Ishikawa (cell line): ENCODE data around the gene PITPNM1.

Experiments
- CEBPB ChIP-seq: IDR thresholded peaks from 2 replicates; pipeline ENCODE4 v1.6.1; 2012
- CREB1 ChIP-seq: IDR thresholded peaks from 2 replicates; pipeline ENCODE4 v1.6.1; 2012; ENCODE audit warnings: low read depth
- EGR1 ChIP-seq: IDR thresholded peaks from 2 replicates; pipeline ENCODE4 v1.6.1; 2012
- EP300 ChIP-seq: IDR thresholded peaks from 2 replicates; pipeline ENCODE4 v1.6.1; 2012; ENCODE audit warnings: borderline replicate concordance
- FOXM1 ChIP-seq: IDR thresholded peaks from 2 replicates; pipeline ENCODE4 v1.6.1; 2012; ENCODE audit warnings: low read depth, borderline replicate concordance
- MAX ChIP-seq: IDR thresholded peaks from 2 replicates; pipeline ENCODE4 v1.6.1; 2012
- NFIC ChIP-seq: IDR thresholded peaks from 2 replicates; pipeline ENCODE4 v1.6.1; 2012
- RAD21 ChIP-seq: IDR thresholded peaks from 2 replicates; pipeline ENCODE4 v1.6.1; 2012; ENCODE audit warnings: low read depth
- REST ChIP-seq: IDR thresholded peaks from 2 replicates; pipeline ENCODE4 v1.6.1; 2012; ENCODE audit warnings: low read depth, mild to moderate bottlenecking
- TAF1 ChIP-seq: IDR thresholded peaks from 2 replicates; pipeline ENCODE4 v1.6.1; 2012; ENCODE audit warnings: low read depth, mild to moderate bottlenecking
- TCF12 ChIP-seq: IDR thresholded peaks from 2 replicates; pipeline ENCODE4 v1.6.1; 2012; ENCODE audit warnings: low read depth
- TEAD4 ChIP-seq: IDR thresholded peaks from 2 replicates; pipeline ENCODE4 v1.6.1; 2012
- USF1 ChIP-seq: IDR thresholded peaks from 2 replicates; pipeline ENCODE4 v1.6.1; 2012
- YY1 ChIP-seq: IDR thresholded peaks from 2 replicates; pipeline ENCODE4 v1.6.1; 2012; ENCODE audit warnings: low read depth
- ZBTB7A ChIP-seq: IDR thresholded peaks from 2 replicates; pipeline ENCODE4 v1.6.1; 2012; ENCODE audit warnings: low read depth

Gene PITPNM1

DNA sequence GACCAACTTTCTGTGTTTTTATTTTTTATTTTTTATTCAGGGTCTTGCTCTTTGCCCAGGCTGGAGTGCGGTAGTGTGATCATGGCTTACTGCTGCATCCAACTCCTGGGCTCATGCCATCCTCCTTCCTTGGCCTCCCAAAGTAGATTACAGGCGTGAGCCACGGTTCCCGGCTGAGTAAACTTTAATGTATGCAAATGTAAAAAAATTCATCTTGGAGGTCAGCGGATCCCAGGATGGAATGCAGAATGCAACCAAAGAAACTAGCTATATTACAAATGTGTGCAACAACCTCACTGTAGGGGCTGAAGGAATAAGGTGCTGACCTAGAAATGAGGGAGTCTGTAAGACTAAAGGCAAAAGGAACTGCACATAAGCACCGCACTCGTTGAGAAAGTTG is 9.0 kb upstream of the PITPNM1 start:
- TF ChIP-seq REST (no peak), EP300 (no peak), TEAD4 (no peak), CREB1 (no peak), TAF1 (no peak), EGR1 (no peak), FOXM1 (no peak), ZBTB7A (no peak), RAD21 (no peak), TCF12 (no peak), NFIC (no peak), USF1 (no peak), CEBPB (no peak), YY1 (no peak), MAX (no peak)

GRCh38 chr11:67510023-67510345 is 4.8 kb upstream of the PITPNM1 start:
- no peak for TF ChIP-seq FOXM1
- no peak for TF ChIP-seq ZBTB7A

DNA sequence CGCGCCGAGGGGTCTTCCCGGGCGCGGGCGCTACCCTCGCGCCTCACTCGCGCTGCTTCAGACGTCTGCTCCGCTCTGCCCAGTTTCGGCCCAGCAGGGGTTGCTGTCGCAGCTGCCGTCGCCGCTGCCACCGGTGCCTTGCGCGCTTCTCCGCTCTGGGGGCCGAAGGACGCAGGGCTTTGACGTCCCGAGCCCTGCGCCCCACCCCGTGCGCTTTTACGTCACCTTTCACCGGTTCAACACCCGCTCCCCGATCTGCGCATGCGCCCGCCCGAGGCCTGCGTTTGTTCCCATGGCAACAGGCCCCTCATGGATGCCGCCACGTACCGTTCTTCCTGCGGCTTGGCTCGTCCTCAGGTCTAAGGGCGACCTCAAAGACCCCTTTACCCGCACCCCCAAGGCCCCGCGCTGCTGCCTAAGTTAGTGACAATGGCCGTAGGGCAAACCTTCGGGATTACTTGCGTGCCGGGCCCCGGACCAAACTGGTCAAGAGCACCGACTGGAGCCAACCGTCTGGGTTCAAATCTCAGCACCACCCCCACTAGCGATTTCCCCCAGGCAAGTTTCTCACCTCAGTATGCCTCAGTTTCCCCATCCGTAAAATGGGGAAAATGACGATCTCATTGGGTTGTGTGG is 3.4 kb upstream of the PITPNM1 start:
- TF ChIP-seq ZBTB7A (peak; percentile 94), TCF12 (no peak), CREB1 (peak; percentile 89), TAF1 (no peak), CEBPB (no peak), REST (no peak), NFIC (no peak), EP300 (no peak), FOXM1 (peak; percentile 46; the same call in 1 of the 2 replicates), RAD21 (no peak), YY1 (peak; percentile 74)

- 0 out of 2 replicates have a peak, but pooled peaks have one; percentile 6 for TF ChIP-seq TEAD4
- 0 out of 2 replicates have a peak, but pooled peaks have one; percentile 0 for TF ChIP-seq USF1
- peak; percentile 21; the same call in 1 of the 2 replicates for TF ChIP-seq TCF12
- no peak for TF ChIP-seq RAD21
- no peak for TF ChIP-seq CREB1
- no peak for TF ChIP-seq YY1
- no peak for TF ChIP-seq EP300
- TF ChIP-seq NFIC = no peak
- 0 out of 2 replicates have a peak, but pooled peaks have one; percentile 30 for TF ChIP-seq TAF1
- no peak for TF ChIP-seq CEBPB
- no peak for TF ChIP-seq EGR1
- TF ChIP-seq FOXM1 = peak; percentile 78
- TF ChIP-seq MAX = peak; percentile 73
Measured at GRCh38 chr11:67507864-67508485, 2.8 kb upstream of the PITPNM1 start, which contains the start of gene CDK2AP2. TSS of gene CDK2AP2 (minus strand) at chr11:67508162. CDS start at chr11:67508082, 80 bp downstream.

DNA sequence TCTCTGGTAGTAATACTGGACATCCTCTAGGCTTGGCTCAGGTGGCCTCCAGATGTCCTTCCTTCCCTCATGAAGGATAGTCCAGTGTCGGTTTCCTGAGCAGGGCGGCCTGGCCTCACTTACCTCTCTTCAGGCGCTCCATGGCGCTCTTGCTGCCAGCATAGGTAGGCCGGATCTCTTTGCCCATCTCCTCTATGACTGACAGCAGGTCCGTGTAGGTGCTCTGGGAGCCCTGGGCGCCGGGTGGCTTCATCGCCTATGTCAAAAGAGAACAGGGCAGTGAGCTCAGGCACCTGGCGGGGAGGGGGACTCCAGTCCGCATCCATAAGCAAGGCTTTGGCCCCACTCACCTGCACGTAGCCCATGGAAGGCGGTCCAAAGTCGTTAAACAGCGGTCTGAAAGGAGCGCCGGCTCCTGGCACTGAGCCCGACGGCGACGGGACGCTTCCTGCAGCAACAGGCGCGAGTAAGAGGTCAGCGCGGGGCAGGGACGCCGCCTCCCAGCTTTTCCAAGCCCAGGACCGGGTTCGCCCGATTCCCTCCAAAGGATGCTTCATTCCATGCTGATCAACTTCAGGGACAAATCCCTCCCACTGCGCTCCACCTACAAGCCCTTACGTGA is 2.2 kb upstream of the PITPNM1 start:
- TF ChIP-seq REST = no peak
- TF ChIP-seq NFIC = peak; percentile 58; the same call in 1 of the 2 replicates
